SK-N-SH (cell line): ENCODE measurements around the gene RHOT1. TPM values are rescaled to one million over a fixed set of nuclear protein-coding genes. Genes with fewer than 3 reads are reported as not detected.
A peak's percentile ranks its signal among the peaks of the same experiment; 100 is the strongest.

Source experiments
- CTCF ChIA-PET: fragments of 300-600, 350-600 bp; formaldehyde crosslinking; extraction: SDS; loops from one replicate; lab custom pipeline; 2021; lab: Yijun Ruan, JAX
- POLR2A ChIA-PET: fragments of 350-600 bp; sonication (Branson Sonifier 250); formaldehyde crosslinking; extraction: SDS; loops from one replicate; lab custom pipeline; 2020; ENCODE audit warnings: antibody characterized with exemption, inconsistent platforms; lab: Yijun Ruan, JAX
- DNase-seq: peaks from one replicate; pipeline ENCODE4 v3.0.0; 2012
- H2AFZ ChIP-seq: fragments of 200-600 bp; sonication (generic); 2 replicates; pipeline ENCODE4 v1.8.1; 2016; ENCODE audit warnings: antibody characterized with exemption, mild to moderate bottlenecking, low read depth
- H3F3A ChIP-seq: fragments of 200-600 bp; sonication (generic); replicated peaks from 2 replicates; pipeline ENCODE3; 2016; ENCODE audit warnings: antibody characterized with exemption, mild to moderate bottlenecking; ENCODE audit not compliant: insufficient read depth
- H3K27ac ChIP-seq, 2 experiments: fragments of 200-500 bp in 1 of 2; fragments of 200-600 bp in 1 of 2; sonication (Bioruptor generic) in 1 of 2; sonication (generic), shearing (Covaris generic) in 1 of 2; 2 replicates each; pipeline versions ENCODE4 v1.5.1 to v1.6.1; 2014 to 2016; ENCODE audit warnings: low read depth in 2 of 2, inconsistent platforms in 1 of 2, low read length in 1 of 2, mild to moderate bottlenecking in 1 of 2, mixed read lengths in 1 of 2
- H3K27me3 ChIP-seq: fragments of 200-600 bp; sonication (generic), shearing (Covaris generic); 2 replicates; pipeline ENCODE4 v1.6.1; 2016; ENCODE audit warnings: mixed run types; ENCODE audit not compliant: insufficient read depth
- H3K36me3 ChIP-seq, 2 experiments: fragments of 200-500 bp in 1 of 2; fragments of 200-600 bp in 1 of 2; sonication (Bioruptor generic) in 1 of 2; sonication (generic) in 1 of 2; replicated peaks in 1 of 2; 2 replicates each; pipeline versions ENCODE3 to v1.5.1; 2014 to 2016; ENCODE audit warnings: low read length in 1 of 2, mild to moderate bottlenecking in 1 of 2; ENCODE audit not compliant: insufficient read depth in 2 of 2, control insufficient read depth in 1 of 2
- H3K4me1 ChIP-seq, 2 experiments: fragments of 200-500 bp in 1 of 2; fragments of 200-600 bp in 1 of 2; sonication (Bioruptor generic) in 1 of 2; sonication (generic), shearing (Covaris generic) in 1 of 2; 2 replicates each; pipeline versions ENCODE4 v1.5.1 to v1.6.1; 2014 to 2016; ENCODE audit warnings: low read depth in 1 of 2, low read length in 1 of 2, mixed run types in 1 of 2; ENCODE audit not compliant: insufficient read depth in 2 of 2, control insufficient read depth in 1 of 2
- H3K4me2 ChIP-seq: fragments of 200-600 bp; sonication (generic), shearing (Covaris generic); 2 replicates; pipeline ENCODE4 v1.6.1; 2017; ENCODE audit warnings: mixed run types
- H3K4me3 ChIP-seq, 2 experiments: fragments of 200-500 bp in 1 of 2; fragments of 200-600 bp in 1 of 2; sonication (Bioruptor generic) in 1 of 2; sonication (generic), shearing (Covaris generic) in 1 of 2; 2 replicates each; pipeline versions ENCODE4 v1.5.1 to v1.8.1; 2014 to 2016; ENCODE audit warnings: low read depth in 2 of 2, inconsistent platforms in 1 of 2, low read length in 1 of 2, mild to moderate bottlenecking in 1 of 2, mixed read lengths in 1 of 2, moderate library complexity in 1 of 2
- H3K79me2 ChIP-seq: fragments of 200-600 bp; sonication (generic); 2 replicates; pipeline ENCODE4 v1.8.1; 2017; ENCODE audit warnings: mild to moderate bottlenecking; ENCODE audit not compliant: insufficient read depth
- H3K9ac ChIP-seq: fragments of 200-600 bp; sonication (generic); 2 replicates; pipeline ENCODE4 v1.6.1; 2017; ENCODE audit warnings: mixed run types
- H3K9me2 ChIP-seq: fragments of 200-600 bp; sonication (generic); 2 replicates; pipeline ENCODE4 v1.6.1; 2017; ENCODE audit warnings: mixed run types
- H3K9me3 ChIP-seq: fragments of 200-600 bp; sonication (generic); 2 replicates; pipeline ENCODE4 v1.6.1; 2017; ENCODE audit warnings: mixed run types, mild to moderate bottlenecking, moderate library complexity
- H4K20me1 ChIP-seq: fragments of 200-600 bp; sonication (generic); 2 replicates; pipeline ENCODE4 v1.6.1; 2017; ENCODE audit warnings: mild to moderate bottlenecking, mixed run types; ENCODE audit not compliant: insufficient read depth
- CHD2 ChIP-seq: fragments of 150-350 bp; IDR thresholded peaks from 2 replicates; pipeline ENCODE4 v1.6.1; 2018; ENCODE audit warnings: low read length; ENCODE audit not compliant: partially characterized antibody
- ELF1 ChIP-seq: IDR thresholded peaks from 2 replicates; pipeline ENCODE4 v1.4.0; 2012
- EP300 ChIP-seq, 2 experiments: IDR thresholded peaks; 2 replicates each; pipeline versions ENCODE4 v1.4.0 to v1.6.1; 2012; ENCODE audit warnings: borderline replicate concordance in 1 of 2, low read depth in 1 of 2, low read length in 1 of 2
- GABPA ChIP-seq: IDR thresholded peaks from 2 replicates; pipeline ENCODE4 v1.4.0; 2012; ENCODE audit warnings: low read depth, mild to moderate bottlenecking
- POLR2AphosphoS5 ChIP-seq: IDR thresholded peaks from 2 replicates; pipeline ENCODE4 v1.6.1; 2012; ENCODE audit warnings: low read depth, low read length
- RAD21 ChIP-seq: IDR thresholded peaks from 2 replicates; pipeline ENCODE4 v1.6.1; 2012; ENCODE audit warnings: mild to moderate bottlenecking, low read length
- RFX5 ChIP-seq: IDR thresholded peaks from 2 replicates; pipeline ENCODE4 v1.6.1; 2012; ENCODE audit warnings: mild to moderate bottlenecking, improper control_type of control experiment, low read length
- TAF1 ChIP-seq: IDR thresholded peaks from 2 replicates; pipeline ENCODE4 v1.6.1; 2012; ENCODE audit warnings: low read depth, mild to moderate bottlenecking, low read length, moderate library complexity, borderline replicate concordance
- TEAD4 ChIP-seq: IDR thresholded peaks from 2 replicates; pipeline ENCODE4 v1.4.0; 2012; ENCODE audit warnings: mild to moderate bottlenecking, borderline replicate concordance; ENCODE audit not compliant: insufficient read depth
- USF2 ChIP-seq: fragments of 150-350 bp; IDR thresholded peaks from 2 replicates; pipeline ENCODE4 v1.6.1; 2017; ENCODE audit warnings: antibody characterized with exemption, low read length, low read depth, borderline replicate concordance
- YY1 ChIP-seq: IDR thresholded peaks from 2 replicates; pipeline ENCODE4 v1.4.0; 2012; ENCODE audit warnings: low read depth, mild to moderate bottlenecking
- WGBS: methylation state at CpG from one replicate; pipeline ENCODE4 v1.1.6; 2017; ENCODE audit warnings: low lambda C conversion rate; 5-methylcytosine and 5-hydroxymethylcytosine counted together
- polyA plus RNA-seq, 3 experiments: library from polyadenylated mRNA; depleted of rRNA; stranded (reverse); fragments of >200 nt; gene quantifications; 2 replicates each; pipeline ENCODE4 v1.2.3, GENCODE V29; 2012
- small RNA-seq, 7 experiments: library from RNA; depleted of rRNA; stranded (forward); fragments of <200 nt; gene quantifications; one replicate each; pipeline ENCODE3, GENCODE V24; 2012
- TF ChIP-seq, protein P1 (sequence below): IDR thresholded peaks from 2 replicates; pipeline ENCODE4 v1.4.0; 2012; ENCODE audit warnings: low read depth, borderline replicate concordance

RHOT1 gene
- polyA plus RNA-seq, 1 of the 3 experiments (the other 2 are of a cell fraction), result 25.0 TPM

- no peak overlapping the region for H3K4me3 ChIP-seq
- no peak overlapping the region for H3K9ac ChIP-seq
- DNase-seq, result no peak
- no peak overlapping the region for H2AFZ ChIP-seq
- POLR2A ChIA-PET, result no interaction called here
- H3K79me2 ChIP-seq, result no peaks in the 10 kb centered on the region
- peaks cover 9 to 11% of the 10 kb centered on the region in 2 experiments; a peak in 2 of 4 replicates for H3K4me1 ChIP-seq
- H3K27me3 ChIP-seq, result no peaks in the 10 kb centered on the region
- no peaks in the 10 kb centered on the region for H3K36me3 ChIP-seq
- no peak for TF ChIP-seq POLR2AphosphoS5
- TF ChIP-seq TAF1, result no peak
- no peak for TF ChIP-seq YY1
- TF ChIP-seq, protein P1, sequence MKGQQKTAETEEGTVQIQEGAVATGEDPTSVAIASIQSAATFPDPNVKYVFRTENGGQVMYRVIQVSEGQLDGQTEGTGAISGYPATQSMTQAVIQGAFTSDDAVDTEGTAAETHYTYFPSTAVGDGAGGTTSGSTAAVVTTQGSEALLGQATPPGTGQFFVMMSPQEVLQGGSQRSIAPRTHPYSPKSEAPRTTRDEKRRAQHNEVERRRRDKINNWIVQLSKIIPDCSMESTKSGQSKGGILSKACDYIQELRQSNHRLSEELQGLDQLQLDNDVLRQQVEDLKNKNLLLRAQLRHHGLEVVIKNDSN, result no peak
- no peak for TF ChIP-seq CHD2
- TF ChIP-seq EP300 (IDR thresholded peaks at IDR 0.05; ENCODE audit: borderline replicate concordance in 1 of 2, low read depth in 1 of 2, low read length in 1 of 2), result no peak
- no peak for TF ChIP-seq TEAD4
- TF ChIP-seq GABPA, result no peak
- TF ChIP-seq USF2, result no peak
- TF ChIP-seq ELF1, result no peak
- no peak for TF ChIP-seq RAD21
- TF ChIP-seq RFX5, result no peak
- TF ChIP-seq, all 33 proteins: peak for 0
- Histone ChIP-seq H3K4me2 (peak overlapping the region; percentile 62; the same call in 1 of the 2 replicates), H3F3A (no peaks in the 10 kb centered on the region), H3K9me3 (no peaks in the 10 kb centered on the region), H4K20me1 (no peaks in the 10 kb centered on the region), H3K27ac (peak overlapping the region in 1 of 2 experiments; percentile 41; a peak in 1 of 4 replicates), H3K9me2 (no peaks in the 10 kb centered on the region)
- CTCF ChIA-PET, result interaction anchor here (1.7 kb wide), 1 partner anchor 22 kb away, joined by 3 read pairs; no protein-coding TSS in a partner anchor
- WGBS, result 86% methylated on average over 6 of the region's 6 CpGs
Measured at GRCh38 chr17:32274643-32275042, 132.3 kb downstream of the RHOT1 start.

Small RNA genes within 50 kb of the gene (small RNA-seq; reads per million reads assigned to genes)
- 0 to 0.21 (median 0) reads per million in 7 experiments for gene UBL5P2

Other genes starting within 250 kb of the RHOT1 start
- 13.3 and 19.8 TPM in 2 replicates for gene UTP6, start 240.8 kb upstream of the RHOT1 start, polyA plus RNA-seq (2012; rRNA removed)
- gene SUZ12, start 205.5 kb upstream of the RHOT1 start, polyA plus RNA-seq (2012; rRNA removed), result 6.3 and 7.7 TPM in 2 replicates
- 9.3 and 10.9 TPM in 2 replicates for gene LRRC37B, start 135.1 kb upstream of the RHOT1 start, polyA plus RNA-seq (2012; rRNA removed)
- 0.39 and 0.72 TPM in 2 replicates for gene RHBDL3, start 123.3 kb downstream of the RHOT1 start, polyA plus RNA-seq (2012; rRNA removed)
- gene C17orf75, start 199.7 kb downstream of the RHOT1 start, polyA plus RNA-seq (2012; rRNA removed), result 14.2 and 19.4 TPM in 2 replicates
- 122 and 167 TPM in 2 replicates for gene ZNF207, start 207.7 kb downstream of the RHOT1 start, polyA plus RNA-seq (2012; rRNA removed)